ENCODE data around the gene PTPRE. TPM values are rescaled to one million over a fixed set of nuclear protein-coding genes. Genes with fewer than 3 reads are reported as not detected.

PTPRE gene
- total and polyA plus RNA-seq, 8 donors = 6.8 to 88.7 (median 9.3) TPM

- Histone ChIP-seq H3K9me3 (no peaks in the 10 kb centered on the region), H3K36me3 (peaks cover 0 to 100% of the 10 kb centered on the region in 2 donors), H3K4me3 (no peak overlapping the region), H3K27me3 (no peaks in the 10 kb centered on the region), H3K4me1 (peaks cover 0 to 8% of the 10 kb centered on the region in 2 donors), H3K27ac (no peak overlapping the region)
- ATAC-seq (no peak), DNase-seq (no peak)
- TF ChIP-seq CTCF (IDR thresholded peaks at IDR 0.05) = no peak
- intact Hi-C loops (cut with DNase I) = loop anchor here in 1 of 2 donors (5.0 to 10.0 kb wide), 3 partner anchors 37 to 212 kb away; no protein-coding TSS in a partner anchor
Observed at GRCh38 chr10:128073890-128074289, 167.0 kb downstream of the PTPRE start.

GRCh38 chr10:128074589-128074988, 167.7 kb downstream of the PTPRE start:
- DNase-seq (no peak), ATAC-seq (no peak)
- no peak for TF ChIP-seq CTCF (IDR thresholded peaks at IDR 0.05)
- H3K4me1 ChIP-seq = peaks cover 0 to 1% of the 10 kb centered on the region in 2 donors
- peaks cover 0 to 100% of the 10 kb centered on the region in 2 donors for H3K36me3 ChIP-seq
- H3K27ac ChIP-seq = no peak overlapping the region
- H3K4me3 ChIP-seq = no peak overlapping the region
- H3K9me3 ChIP-seq = no peaks in the 10 kb centered on the region
- intact Hi-C loops (cut with DNase I) = loop anchor here in 1 of 2 donors (5.0 to 10.0 kb wide), 3 partner anchors 37 to 212 kb away; no protein-coding TSS in a partner anchor
- H3K27me3 ChIP-seq = no peaks in the 10 kb centered on the region

- no peaks in the 10 kb centered on the region for H3K9me3 ChIP-seq
- no peaks in the 10 kb centered on the region for H3K4me1 ChIP-seq
- H3K27ac ChIP-seq = no peak overlapping the region
- DNase-seq = no peak
- intact Hi-C loops (cut with DNase I) = loop anchor here in 1 of 2 donors (10.0 kb wide), 1 partner anchor 77 kb away; no protein-coding TSS in a partner anchor
- no peak overlapping the region for H3K4me3 ChIP-seq
- TF ChIP-seq CTCF (IDR thresholded peaks at IDR 0.05) = no peak
- peaks cover 0 to 100% of the 10 kb centered on the region in 2 donors for H3K36me3 ChIP-seq
- no peaks in the 10 kb centered on the region for H3K27me3 ChIP-seq
- ATAC-seq = no peak
Observed at GRCh38 chr10:128077155-128077875, 170.4 kb downstream of the PTPRE start.

GRCh38 chr10:128078136-128078969, 171.4 kb downstream of the PTPRE start:
- DNase-seq (no peak), ATAC-seq (peak; percentile 84)
- intact Hi-C loops (cut with DNase I) = loop anchor here in 1 of 2 donors (10.0 kb wide), 1 partner anchor 76 kb away; no protein-coding TSS in a partner anchor

More at GRCh38 chr10:128078136-128078969, 171.4 kb downstream of the PTPRE start:
- Histone ChIP-seq H3K27me3 (no peaks in the 10 kb centered on the region), H3K36me3 (peaks cover 0 to 100% of the 10 kb centered on the region in 2 donors), H3K9me3 (no peaks in the 10 kb centered on the region), H3K4me1 (no peaks in the 10 kb centered on the region), H3K4me3 (no peak overlapping the region), H3K27ac (no peak overlapping the region)
- peak; percentile 51 to 53 for TF ChIP-seq CTCF (IDR thresholded peaks at IDR 0.05)
